ENCODE data around the gene STOM. TPM values are rescaled to one million over a fixed set of nuclear protein-coding genes. Genes with fewer than 3 reads are reported as not detected.
A peak's percentile ranks its signal among the peaks of the same experiment; 100 is the strongest.

STOM gene
- total RNA-seq, 1 donor = 114 TPM

DNA sequence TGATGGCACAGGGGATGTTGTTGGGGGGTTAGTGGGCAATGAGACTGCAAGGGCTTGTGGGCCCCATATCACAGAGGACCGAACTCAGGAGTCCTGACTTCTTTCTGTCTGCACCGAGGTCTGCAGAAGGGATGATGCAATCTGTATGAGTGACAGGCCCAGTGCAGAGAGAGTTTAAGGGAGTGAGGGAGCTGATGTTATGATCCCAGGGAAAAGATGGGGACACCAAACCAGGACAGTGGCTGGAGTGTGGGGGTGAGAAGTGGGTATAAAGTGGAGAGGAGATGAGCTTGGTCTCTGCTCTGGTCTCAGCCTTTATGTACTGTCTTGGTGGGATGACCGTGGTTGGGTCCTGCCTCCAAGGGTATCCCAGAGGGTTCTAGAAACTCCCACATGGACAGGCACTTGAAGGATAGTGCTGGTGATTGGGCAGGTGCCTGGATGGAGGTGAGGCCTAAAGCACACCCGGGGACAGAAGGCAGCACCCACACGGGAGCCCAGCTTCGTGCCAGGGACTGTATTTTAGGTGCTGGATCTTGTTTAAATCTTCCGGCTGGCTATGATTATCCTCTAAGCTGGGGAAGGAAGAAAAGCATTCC, 80.2 kb downstream of the STOM start:
- H3K4me2 ChIP-seq (ENCODE audit: insufficient read depth, low read length) = no peak overlapping the region

GRCh38 chr9:121289026-121289771, 80.9 kb downstream of the STOM start:
- peak overlapping the region; percentile 0 for H3K4me2 ChIP-seq (ENCODE audit: insufficient read depth, low read length)
- H3K9me3 ChIP-seq (ENCODE audit: low read depth, low read length) = no peaks in the 10 kb centered on the region
- DNase-seq (ENCODE audit: insufficient read length, low spot score, missing footprints) = no peak
- TF ChIP-seq CTCF (IDR thresholded peaks at IDR 0.05; ENCODE audit: extremely low read depth, low read depth, low read length) = no peak
- H3K27me3 ChIP-seq (ENCODE audit: insufficient read depth, low read length) = no peaks in the 10 kb centered on the region
- peaks cover 14% of the 10 kb centered on the region for H4K20me1 ChIP-seq (ENCODE audit: insufficient read depth, low read length)
- no peak overlapping the region for H3K4me3 ChIP-seq (ENCODE audit: insufficient read depth, low read length)
- peaks cover 48% of the 10 kb centered on the region for H3K4me1 ChIP-seq (ENCODE audit: insufficient read depth, low read length)
- H3K79me2 ChIP-seq (ENCODE audit: insufficient read depth, low read length) = peaks cover 74% of the 10 kb centered on the region
- H3K36me3 ChIP-seq (ENCODE audit: insufficient read depth, low read length) = peaks cover 32% of the 10 kb centered on the region
- H3K27ac ChIP-seq (ENCODE audit: low read depth, low read length) = peak overlapping the region; percentile 97
- no peak overlapping the region for H2AFZ ChIP-seq (ENCODE audit: low read length)

More for the DNA sequence above, 80.2 kb downstream of the STOM start:
- H3K9me3 ChIP-seq (ENCODE audit: low read depth, low read length) = no peaks in the 10 kb centered on the region
- peaks cover 34% of the 10 kb centered on the region for H3K36me3 ChIP-seq (ENCODE audit: insufficient read depth, low read length)
- peaks cover 14% of the 10 kb centered on the region for H4K20me1 ChIP-seq (ENCODE audit: insufficient read depth, low read length)
- H2AFZ ChIP-seq (ENCODE audit: low read length) = no peak overlapping the region
- no peak overlapping the region for H3K27ac ChIP-seq (ENCODE audit: low read depth, low read length)
- no peak for TF ChIP-seq CTCF (IDR thresholded peaks at IDR 0.05; ENCODE audit: extremely low read depth, low read depth, low read length)
- no peaks in the 10 kb centered on the region for H3K27me3 ChIP-seq (ENCODE audit: insufficient read depth, low read length)
- peaks cover 73% of the 10 kb centered on the region for H3K79me2 ChIP-seq (ENCODE audit: insufficient read depth, low read length)
- H3K4me3 ChIP-seq (ENCODE audit: insufficient read depth, low read length) = no peak overlapping the region
- DNase-seq (ENCODE audit: insufficient read length, low spot score, missing footprints) = peak; percentile 42
- H3K4me1 ChIP-seq (ENCODE audit: insufficient read depth, low read length) = peaks cover 48% of the 10 kb centered on the region

Other genes with a start within 250 kb of the STOM start
- 30.0 and 30.1 TPM in 2 replicates for gene RAB14, start 168.4 kb downstream of the STOM start, total RNA-seq
- gene GSN, start 102.1 kb downstream of the STOM start, total RNA-seq = 372 and 405 TPM in 2 replicates
- not detected in 2 replicates for gene GGTA1, start 129.6 kb upstream of the STOM start, total RNA-seq